Heart left ventricle (tissue), 13 donors: ENCODE results near the gene MIS18A.

Experiments
- POLR2A ChIP-seq, 2 donors: fragments of 450-650 bp; IDR thresholded peaks; one replicate each; pipeline ENCODE4 v1.6.1; 2017; ENCODE audit warnings: antibody characterized with exemption in 2 of 2, mild to moderate bottlenecking in 2 of 2, moderate library complexity in 2 of 2
- TF ChIP-seq, protein P1 (sequence below), 12 donors: fragments of 200-600 bp; sonication (generic) in 4 of 12; IDR thresholded peaks; one replicate each; pipeline versions ENCODE4 v1.5.0 to v1.8.0; 2018 to 2022; ENCODE audit warnings: antibody characterized with exemption in 12 of 12, mild to moderate bottlenecking in 5 of 12
- donor health status: ischemic (EF 13 %, LVEDD 7.1; RV severe dilation, severe dysfunction).
- donor health status: DM: no; HTN: yes; CAD: no.
- donor health status: DM: no; HTN: no; CAD: no.
- donor health status: ischemic (EF 25% LVEDD 6.9; RV normal size, moderate dysfunction).
- donor health status: ischemic (EF 25% LVEDD 5.7; RV mildly dilated, moderate dysfunction).
- donor health status: ischemic (EF 35%, LVEDD 5.7; RV mildly dilated, moderate dysfunction).
- donor health status: nonischemic (EF 11% LVEDD 7.7; RV severe dilation, severe dysfunction).
- donor health status: DM: yes; HTN: yes; CAD: no.
- donor health status: PGD.
- donor health status: ischemic (EF 29% LVEDD 5.4; RV normal size, mild dysfunction).
- donor health status: nonischemic (EF 23%, LVEDD 6.1; RV moderate dilation, normal function).

DNA sequence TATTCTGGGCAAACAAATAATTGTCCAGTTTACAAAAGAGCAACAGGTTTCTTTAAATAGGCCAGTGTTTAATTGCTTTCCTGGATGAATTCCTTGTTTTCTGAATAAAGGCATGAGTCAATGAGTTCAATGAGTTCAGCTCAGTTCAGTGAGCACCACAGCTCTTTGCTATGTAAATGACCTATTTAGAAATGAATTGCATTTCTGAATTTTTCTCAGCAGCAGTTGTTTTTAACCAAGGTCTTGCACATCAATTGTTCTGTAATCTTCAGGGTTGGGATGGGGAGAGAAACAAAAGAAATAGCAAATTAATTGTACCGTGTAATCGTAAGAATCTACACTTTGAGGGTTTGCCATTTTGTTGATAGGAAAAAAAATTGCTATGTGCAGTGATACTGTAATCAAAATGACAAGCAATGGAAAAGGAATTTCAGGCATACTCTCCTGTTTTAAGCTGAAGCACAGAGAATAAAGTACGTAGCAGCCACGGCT, 45.7 kb downstream of the MIS18A start:
- TF ChIP-seq, protein P1, sequence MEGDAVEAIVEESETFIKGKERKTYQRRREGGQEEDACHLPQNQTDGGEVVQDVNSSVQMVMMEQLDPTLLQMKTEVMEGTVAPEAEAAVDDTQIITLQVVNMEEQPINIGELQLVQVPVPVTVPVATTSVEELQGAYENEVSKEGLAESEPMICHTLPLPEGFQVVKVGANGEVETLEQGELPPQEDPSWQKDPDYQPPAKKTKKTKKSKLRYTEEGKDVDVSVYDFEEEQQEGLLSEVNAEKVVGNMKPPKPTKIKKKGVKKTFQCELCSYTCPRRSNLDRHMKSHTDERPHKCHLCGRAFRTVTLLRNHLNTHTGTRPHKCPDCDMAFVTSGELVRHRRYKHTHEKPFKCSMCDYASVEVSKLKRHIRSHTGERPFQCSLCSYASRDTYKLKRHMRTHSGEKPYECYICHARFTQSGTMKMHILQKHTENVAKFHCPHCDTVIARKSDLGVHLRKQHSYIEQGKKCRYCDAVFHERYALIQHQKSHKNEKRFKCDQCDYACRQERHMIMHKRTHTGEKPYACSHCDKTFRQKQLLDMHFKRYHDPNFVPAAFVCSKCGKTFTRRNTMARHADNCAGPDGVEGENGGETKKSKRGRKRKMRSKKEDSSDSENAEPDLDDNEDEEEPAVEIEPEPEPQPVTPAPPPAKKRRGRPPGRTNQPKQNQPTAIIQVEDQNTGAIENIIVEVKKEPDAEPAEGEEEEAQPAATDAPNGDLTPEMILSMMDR (IDR thresholded peaks at IDR 0.05), result no peak
- TF ChIP-seq POLR2A (IDR thresholded peaks at IDR 0.05), result no peak
